Activated CD4-positive, alpha-beta T cell treated with anti-CD3 and anti-CD28 coated beads, Interleukin-2, amount 50 U/mL, for 16 hours (primary cell): ENCODE measurements around the gene SYMPK.

Experiments used
- DNase-seq: peaks from one replicate; pipeline ENCODE4 v3.0.0-alpha.2; 2020

Gene SYMPK

DNA sequence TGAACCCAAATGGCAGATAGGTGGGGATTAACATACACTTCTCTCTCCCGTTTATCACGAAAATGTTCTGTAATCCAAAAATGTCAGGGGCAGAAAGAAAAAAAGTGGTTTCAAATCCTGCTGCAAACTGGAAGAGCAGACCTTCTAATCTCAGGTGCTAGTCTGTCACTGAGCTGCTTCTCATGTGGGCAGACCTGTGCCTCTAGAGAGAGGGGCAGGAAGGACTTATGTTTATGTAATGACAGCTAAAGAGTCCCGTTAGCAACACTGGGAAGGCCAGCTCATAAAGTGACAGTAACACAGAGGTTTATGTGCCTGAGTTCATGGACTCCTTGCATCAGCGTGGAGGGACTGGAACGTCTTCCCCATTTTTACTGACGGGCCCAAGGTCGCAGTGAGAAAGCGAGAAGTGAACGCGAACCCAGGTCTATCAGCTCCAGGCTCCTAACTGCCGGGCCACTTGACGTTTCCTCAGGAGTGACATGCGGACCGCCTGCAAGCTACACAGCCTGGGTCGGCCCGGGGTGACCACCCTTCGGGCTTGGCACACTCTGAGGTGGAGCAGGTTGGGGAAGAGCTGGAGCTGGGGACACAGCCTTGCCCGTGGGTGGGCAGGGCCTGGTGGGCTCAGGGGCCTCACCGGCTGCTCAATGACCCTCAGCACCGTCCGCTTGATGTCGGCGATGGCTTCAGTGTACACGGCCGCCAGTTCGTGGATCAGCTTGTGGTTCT lies 38.2 kb downstream of the SYMPK start:
- no peak for DNase-seq

DNA sequence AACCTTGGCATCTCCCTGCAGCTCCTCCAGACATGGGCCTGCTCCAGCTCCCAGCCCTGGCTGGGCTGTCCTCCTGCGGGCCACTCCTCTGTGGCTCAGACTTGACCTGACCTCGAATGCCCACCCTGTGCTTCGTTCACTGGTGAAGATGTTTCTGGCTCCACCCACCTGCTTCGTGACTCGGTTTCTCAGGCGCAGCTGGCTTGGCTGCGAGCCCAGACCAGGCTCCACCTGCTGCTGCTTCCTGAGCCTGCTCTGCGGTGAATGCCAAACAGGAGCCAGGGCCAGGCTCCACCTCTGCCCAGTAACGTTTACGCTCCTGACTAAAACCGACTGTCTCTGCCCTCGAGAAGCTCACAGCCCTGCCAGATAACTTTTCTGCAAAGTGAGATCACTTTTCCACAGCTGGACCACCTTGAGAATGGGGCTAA lies 38.9 kb downstream of the SYMPK start:
- DNase-seq, result no peak

GRCh38 chr19:45823182-45823581 lies 39.8 kb downstream of the SYMPK start:
- no peak for DNase-seq

DNA sequence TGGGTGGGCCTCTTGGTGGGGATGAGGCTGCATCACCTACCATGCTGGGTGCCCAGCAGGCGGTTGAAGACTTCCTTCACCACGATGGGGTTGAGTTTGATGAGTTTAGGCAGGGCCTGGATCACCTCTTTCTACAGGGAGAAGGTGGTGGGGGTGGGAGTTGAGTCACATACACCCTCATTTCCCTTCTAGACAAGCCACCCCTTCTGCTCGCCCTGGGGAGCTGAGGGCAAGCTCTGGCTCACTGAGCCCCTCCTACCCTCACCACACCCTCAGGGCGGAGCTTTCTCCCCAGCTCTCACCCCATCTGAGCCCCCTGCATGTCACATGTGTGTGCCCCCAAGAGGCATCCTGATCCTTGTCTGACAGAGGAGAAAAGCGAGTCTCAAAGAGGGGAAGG lies 40.2 kb downstream of the SYMPK start:
- DNase-seq, result no peak

DNA sequence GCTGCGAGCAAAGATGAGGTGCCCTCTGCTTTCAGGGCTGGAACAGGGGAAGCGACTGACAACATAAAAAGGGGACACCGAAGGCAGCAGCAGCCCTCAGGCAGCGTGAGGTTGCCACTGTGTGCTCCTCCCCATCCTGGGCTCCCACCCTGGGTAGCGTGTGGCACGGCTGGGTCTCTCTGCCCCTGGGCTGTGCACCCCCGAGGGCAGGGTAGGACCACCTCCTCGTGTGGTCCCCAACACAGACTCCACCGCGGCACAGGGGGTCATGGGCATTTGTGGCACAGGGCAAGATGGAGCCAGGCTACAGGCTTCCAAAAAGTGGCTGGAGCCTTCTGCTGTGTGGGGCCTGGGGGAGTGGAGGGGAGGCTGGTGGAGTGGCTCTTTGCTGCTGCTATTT lies 41.4 kb downstream of the SYMPK start:
- DNase-seq, result no peak

GRCh38 chr19:45821103-45821521 lies 41.8 kb downstream of the SYMPK start:
- DNase-seq, result no peak

GRCh38 chr19:45820413-45821102 lies 42.4 kb downstream of the SYMPK start:
- no peak for DNase-seq

DNA sequence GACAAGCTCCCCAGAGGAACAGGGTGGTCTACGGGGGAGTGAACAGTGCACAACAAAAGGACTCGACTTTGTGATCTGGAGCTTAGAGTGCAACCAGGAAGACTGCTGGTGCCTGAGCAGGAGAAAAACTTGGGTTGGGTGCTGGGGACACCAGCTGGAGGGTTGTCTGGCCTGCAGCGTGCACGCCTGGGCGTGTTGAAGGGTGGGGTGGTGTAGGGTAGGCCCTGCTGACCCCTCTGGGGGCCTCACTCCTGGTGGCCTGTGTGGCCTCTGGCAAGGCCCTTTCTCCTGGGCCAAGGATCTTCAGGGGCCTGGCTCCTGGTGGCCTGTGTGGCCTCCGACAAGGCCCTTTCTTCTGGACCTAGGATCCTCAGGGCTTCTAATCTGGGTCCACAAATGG lies 43.2 kb downstream of the SYMPK start:
- no peak for DNase-seq

- no peak for DNase-seq
Observed at GRCh38 chr19:45817725-45818301, 45.1 kb downstream of the SYMPK start.

DNA sequence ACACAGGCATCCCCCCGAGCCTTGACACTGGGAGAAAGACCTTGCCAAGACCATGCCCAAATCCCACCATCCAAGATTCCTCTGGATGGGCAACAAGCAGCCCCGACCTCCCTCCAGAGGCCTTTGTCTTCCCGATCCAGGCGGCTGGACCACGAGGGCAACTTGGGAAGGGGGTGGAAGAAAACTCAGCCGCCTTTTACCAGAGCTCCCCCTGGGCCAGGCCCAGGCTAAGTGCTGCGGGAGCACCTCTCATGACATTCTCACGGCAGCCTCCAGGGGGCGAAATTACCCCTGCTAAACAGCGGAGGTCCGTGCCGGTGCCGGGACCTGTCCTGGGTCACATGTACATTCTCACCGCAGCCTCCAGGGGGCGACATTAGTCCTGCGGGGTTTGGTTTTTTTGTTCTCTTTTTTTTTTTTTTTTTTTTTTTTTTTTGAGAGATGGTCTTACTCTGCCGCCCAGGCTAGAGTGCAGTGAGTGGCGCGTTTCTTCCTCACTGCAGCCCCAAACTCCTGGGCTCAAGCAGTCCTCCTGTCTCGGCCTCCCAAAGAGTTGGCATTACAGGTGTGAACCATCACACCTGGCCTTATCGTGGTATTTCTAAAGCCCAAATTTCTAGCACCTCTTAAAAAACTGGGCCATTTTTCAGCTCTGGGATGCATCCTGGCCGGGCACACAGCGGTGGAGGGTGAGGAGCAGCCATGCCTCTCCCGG lies 45.8 kb downstream of the SYMPK start:
- peak; percentile 96 for DNase-seq

- DNase-seq, result no peak
Observed at GRCh38 chr19:45816236-45817009, 46.5 kb downstream of the SYMPK start.

- no peak for DNase-seq
Observed at GRCh38 chr19:45815481-45816216, 47.3 kb downstream of the SYMPK start.

DNA sequence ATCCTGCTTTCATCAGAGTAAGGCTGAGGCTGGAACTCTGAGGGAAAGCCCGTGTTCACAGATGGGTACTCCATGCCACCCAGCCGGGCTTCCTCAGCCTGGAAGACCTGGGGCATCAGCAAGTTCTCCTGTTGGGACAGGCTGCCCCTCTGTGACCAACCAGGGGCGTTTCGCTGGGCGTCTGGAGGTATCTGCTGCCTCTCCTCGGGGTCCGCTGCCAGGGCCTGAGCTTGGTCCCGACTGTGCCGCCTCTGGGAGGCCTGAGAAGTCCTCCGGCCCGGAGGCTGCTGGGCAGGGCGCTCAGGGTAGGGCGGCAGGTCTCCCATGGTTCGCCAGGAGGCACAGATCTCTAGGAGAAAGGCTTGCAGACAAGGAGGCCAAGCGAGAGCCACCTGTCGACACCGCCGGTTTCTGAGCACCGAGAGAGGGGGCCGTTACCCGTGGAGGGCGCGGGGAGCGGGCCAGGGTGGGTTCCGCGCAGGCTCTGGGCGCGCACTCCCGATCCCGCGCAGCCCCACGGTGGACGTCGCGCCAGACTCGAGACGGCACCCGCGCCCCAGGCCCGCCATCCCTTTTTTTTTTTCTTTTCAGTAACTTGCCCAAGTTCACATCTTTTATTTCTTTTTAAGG lies 48.0 kb downstream of the SYMPK start, which contains the start of gene RSPH6A:
TSS of gene RSPH6A (minus strand) at position 458 of the 630 bp plus-strand sequence. CDS start at position 326, 132 bp downstream.
- DNase-seq, result no peak

- DNase-seq, result no peak
Observed at GRCh38 chr19:45814166-45814780, 48.7 kb downstream of the SYMPK start.

DNA sequence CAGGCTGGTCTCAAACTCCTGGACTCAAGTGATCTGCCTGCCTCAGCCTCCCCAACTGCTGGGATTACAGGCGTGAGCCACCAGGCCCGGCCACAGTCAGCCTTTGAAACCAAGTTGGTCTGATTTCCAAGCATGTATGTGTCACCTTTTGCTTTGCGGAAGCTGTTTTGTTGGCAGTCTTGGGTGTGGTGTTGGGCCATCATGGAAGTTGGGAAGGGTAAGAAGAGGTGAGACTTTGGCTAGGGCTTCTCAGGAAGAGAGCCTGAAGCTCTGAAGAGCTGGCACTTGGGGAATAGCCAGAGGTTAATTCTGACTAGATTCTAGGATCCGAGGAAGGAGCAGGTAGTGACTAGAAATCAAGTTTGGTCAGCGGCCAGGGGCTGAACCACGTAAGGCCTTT lies 50.6 kb downstream of the SYMPK start:
- DNase-seq, result no peak

DNA sequence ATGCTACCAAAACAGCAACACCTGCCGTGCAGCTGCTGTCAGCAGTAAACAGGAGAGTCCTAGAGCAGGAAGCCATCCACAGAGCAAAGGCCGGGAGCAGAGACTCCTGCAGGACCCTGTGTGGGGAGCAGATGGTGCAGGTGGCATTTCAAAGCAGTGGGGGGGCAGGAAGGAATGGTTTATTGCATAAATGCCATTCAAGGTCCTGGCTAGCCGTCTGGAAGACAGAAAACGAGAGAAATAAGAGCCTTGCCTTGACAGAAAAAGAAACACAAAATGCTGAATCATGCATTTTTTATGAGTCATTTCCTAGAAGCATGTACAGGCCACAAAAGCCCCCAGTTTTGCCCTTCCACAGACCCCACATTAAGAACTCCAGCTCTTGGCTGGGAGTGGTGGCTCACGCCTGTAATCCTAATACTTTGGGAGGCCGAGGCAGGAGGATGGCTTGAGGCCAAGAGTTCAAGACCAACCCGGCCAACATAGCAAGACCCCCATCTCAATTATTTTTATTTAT lies 53.2 kb downstream of the SYMPK start:
- DNase-seq, result peak; percentile 62

DNA sequence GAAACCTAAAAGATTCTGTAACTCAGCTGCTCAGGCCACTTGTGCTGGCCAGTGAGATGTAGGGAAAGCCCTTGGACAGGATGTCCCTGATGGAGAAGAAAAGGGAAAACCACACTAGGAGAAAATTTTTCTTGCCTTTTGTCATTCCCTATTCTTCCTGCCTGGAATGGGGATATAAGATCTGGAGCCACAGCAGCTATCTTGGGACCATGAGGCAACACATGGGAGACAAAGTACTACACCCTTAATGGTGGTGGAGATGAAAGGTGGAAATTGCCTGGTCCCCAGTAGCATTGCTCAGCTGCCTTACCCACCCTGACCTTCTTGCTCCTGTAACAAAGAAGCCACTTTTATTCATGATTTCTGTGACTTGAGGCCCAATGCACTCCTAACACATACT lies 57.2 kb downstream of the SYMPK start:
- DNase-seq, result no peak

DNA sequence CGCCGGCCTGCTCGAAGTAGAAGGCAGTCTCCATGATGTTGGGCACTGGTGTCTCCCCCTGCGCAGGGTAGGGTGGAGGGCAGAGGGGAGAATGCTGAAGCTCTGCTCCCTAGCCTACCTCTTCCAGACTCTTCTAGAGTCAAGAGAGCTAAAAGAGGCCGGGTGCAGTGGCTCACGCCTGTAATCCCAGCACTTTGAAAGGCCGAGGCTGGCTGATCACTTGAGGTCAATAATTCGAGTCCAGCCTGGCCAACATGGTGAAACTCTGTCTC lies 58.1 kb downstream of the SYMPK start:
- no peak for DNase-seq

- DNase-seq, result no peak
Observed at GRCh38 chr19:45804140-45804958, 58.6 kb downstream of the SYMPK start.

DNA sequence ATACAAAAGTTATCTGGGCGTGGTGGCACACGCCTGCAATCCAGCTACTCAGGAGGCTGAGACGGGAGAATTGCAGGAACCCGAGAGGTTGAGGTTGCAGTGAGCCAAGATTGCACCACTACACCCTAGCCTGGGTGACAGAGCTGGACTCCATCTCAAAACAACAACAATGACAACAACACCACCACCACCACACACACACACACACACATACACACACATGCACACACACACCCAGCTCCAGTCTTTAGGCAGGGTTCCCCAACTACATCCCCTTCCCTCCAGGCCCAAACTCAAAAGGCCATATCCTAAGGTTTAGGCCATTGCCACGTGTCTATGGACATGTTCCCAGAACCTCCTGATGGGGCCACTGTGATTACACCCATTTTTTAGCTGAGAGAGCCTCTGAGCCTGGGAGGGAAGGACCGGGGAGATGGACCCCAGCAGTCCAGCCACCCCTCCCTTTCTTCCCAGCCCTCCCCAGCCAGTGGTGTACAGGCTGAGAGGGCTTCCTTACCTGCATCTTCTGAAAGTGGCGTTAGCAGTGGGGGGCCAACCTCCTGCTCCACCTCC lies 61.3 kb downstream of the SYMPK start:
- no peak for DNase-seq
